ENCODE results near the gene AKR1C4. TPM values are rescaled to one million over a fixed set of nuclear protein-coding genes. Genes with fewer than 3 reads are reported as not detected.
"Not testable (repeated sequence)": the region's sequence is repeated elsewhere in the genome, so short reads cannot be mapped to it uniquely, and the experiment has no call there.

The AKR1C4 gene
- total RNA-seq, 3 donors from 2014 or later = not detected

DNA sequence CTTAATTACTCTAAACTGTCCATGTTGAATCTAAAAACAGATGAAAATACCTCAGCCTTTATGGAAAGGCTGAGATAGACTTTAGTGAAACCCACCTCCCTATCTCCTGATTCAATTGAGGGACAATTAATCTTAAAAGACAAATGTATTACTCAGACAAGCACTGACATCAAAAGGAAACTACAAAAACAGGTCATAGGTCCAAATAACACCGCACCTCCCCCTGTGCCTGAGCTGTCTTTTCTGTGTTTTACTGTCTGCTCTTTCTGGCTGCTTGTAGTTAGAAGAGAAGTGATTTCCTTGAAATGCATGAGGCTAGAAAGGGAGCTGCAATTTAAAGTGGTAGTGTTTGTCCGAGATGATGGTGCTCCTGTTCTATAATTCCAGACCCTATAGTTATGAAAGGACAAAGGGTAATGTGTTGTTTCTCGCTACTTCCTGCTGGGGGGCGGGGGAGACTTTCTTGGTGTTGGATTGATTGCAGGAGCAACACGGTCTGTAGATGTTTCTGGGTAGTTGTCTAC, 27.7 kb upstream of the AKR1C4 start:
- TF ChIP-seq, protein P1, sequence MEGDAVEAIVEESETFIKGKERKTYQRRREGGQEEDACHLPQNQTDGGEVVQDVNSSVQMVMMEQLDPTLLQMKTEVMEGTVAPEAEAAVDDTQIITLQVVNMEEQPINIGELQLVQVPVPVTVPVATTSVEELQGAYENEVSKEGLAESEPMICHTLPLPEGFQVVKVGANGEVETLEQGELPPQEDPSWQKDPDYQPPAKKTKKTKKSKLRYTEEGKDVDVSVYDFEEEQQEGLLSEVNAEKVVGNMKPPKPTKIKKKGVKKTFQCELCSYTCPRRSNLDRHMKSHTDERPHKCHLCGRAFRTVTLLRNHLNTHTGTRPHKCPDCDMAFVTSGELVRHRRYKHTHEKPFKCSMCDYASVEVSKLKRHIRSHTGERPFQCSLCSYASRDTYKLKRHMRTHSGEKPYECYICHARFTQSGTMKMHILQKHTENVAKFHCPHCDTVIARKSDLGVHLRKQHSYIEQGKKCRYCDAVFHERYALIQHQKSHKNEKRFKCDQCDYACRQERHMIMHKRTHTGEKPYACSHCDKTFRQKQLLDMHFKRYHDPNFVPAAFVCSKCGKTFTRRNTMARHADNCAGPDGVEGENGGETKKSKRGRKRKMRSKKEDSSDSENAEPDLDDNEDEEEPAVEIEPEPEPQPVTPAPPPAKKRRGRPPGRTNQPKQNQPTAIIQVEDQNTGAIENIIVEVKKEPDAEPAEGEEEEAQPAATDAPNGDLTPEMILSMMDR (IDR thresholded peaks at IDR 0.05) = no peak
- Histone ChIP-seq H3K4me3 (no peak overlapping the region), H3K36me3 (ENCODE audit: low read depth) (no peaks in the 10 kb centered on the region), H3K9me3 (peaks cover 37% of the 10 kb centered on the region), H3K4me1 (ENCODE audit: low read depth) (no peaks in the 10 kb centered on the region)
- DNase-seq (no peak), ATAC-seq (no peak)
- intact Hi-C loops (cut with DNase I, micrococcal nuclease) = no loop called here

DNA sequence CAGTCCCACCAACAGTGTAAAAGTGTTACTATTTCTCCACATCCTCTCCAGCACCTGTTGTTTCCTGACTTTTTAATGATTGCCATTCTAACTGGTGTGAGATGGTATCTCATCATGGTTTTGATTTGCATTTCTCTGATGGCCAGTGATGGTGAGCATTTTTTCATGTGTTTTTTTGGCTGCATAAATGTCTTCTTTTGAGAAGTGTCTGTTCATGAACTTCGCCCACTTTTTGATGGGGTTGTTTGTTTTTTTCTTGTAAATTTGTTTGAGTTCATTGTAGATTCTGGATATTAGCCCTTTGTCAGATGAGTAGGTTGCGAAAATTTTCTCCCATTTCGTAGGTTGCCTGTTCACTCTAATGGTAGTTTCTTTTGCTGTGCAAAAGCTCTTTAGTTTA, 21.1 kb upstream of the AKR1C4 start:
- H3K4me3 ChIP-seq; DNase-seq; H3K9me3 ChIP-seq; H3K4me1 ChIP-seq (ENCODE audit: low read depth); H3K36me3 ChIP-seq (ENCODE audit: low read depth); ATAC-seq; intact Hi-C loops (cut with DNase I, micrococcal nuclease): not testable (repeated sequence)

DNA sequence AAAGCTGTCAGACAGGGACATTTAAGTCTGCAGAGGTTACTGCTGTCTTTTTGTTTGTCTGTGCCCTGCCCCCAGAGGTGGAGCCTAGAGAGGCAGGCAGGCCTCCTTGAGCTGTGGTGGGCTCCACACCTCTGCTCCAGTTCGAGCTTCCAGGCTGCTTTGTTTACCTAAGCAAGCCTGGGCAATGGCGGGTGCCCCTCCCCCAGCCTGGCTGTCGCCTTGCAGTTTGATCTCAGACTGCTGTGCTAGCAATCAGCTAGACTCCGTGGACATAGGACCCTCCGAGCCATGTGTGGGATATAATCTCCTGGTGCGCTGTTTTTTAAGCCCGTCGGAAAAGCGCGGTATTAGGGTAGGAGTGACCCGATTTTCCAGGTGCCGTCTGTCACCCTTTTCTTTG, 16.1 kb upstream of the AKR1C4 start:
- H3K36me3 ChIP-seq (ENCODE audit: low read depth); intact Hi-C loops (cut with DNase I, micrococcal nuclease); H3K4me3 ChIP-seq; ATAC-seq; H3K9me3 ChIP-seq; DNase-seq; H3K4me1 ChIP-seq (ENCODE audit: low read depth): not testable (repeated sequence)

DNA sequence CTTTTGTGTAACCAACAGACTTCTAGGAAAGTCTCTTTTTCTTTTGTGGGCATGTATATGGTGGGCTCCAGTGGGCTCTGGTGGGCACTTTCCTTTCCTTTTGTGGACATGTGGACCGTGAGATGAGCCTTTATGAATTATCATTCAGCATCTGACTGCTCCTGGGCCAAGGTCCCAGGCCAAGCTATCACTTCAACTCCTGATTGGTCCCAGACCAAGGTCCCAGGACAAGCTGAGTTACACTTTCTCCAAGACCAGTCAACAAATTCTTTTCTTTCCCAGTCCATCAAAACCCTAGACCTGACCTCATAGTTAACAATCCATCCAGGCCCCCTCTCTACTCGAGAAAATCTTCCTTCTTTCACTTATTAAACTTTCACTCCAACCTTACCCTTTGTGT, 12.7 kb upstream of the AKR1C4 start:
- DNase-seq (no peak), ATAC-seq (no peak)
- TF ChIP-seq, protein P1 (IDR thresholded peaks at IDR 0.05) = no peak
- Histone ChIP-seq H3K9me3 (no peaks in the 10 kb centered on the region), H3K4me1 (ENCODE audit: low read depth) (no peaks in the 10 kb centered on the region), H3K36me3 (ENCODE audit: low read depth) (no peaks in the 10 kb centered on the region), H3K4me3 (no peak overlapping the region)
- intact Hi-C loops (cut with DNase I, micrococcal nuclease) = no loop called here

DNA sequence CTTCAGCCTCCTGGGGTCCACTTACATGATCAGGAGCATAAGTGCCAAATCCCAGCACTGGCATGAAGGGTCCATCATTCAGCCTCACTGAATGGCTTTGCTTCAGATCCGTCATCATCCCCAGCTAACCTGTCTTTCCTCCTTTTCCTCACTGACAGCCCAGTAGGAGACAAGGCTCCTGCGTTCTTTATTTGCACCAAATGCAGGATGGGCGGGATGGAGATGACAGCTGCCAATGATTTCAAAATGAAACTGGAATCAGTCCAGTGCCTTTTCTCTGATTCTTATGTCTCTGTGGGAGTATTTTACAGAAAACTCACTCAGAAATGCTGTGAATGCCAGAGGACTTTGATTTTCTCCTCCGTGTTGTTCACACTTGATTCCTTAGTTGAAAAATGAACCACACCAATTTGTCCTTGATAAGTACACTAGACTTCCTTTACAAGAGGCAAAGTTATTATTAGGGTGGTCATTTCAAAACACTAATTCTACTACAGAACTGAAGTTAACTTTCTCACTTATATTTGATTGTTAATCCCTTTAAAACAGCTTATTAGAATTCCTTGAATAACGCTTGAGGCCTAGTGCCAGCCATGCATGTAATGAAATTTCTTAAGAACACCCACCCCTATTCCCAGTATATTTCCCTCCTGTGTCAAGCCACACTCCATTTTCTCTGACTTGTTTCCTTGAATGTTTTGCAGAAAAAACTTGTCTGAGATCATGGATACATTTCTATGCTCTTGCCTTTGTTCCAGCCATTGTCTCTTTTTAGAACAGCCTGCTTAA, 11.5 kb upstream of the AKR1C4 start, which contains the start of gene AKR1C8:
Gene AKR1C8, minus strand, starts transcription at position 164 of the 789 bp plus-strand sequence. Its CDS starts 46 bp downstream, at position 118.
- intact Hi-C loops (cut with DNase I, micrococcal nuclease) = no loop called here

GRCh38 chr10:5187867-5188266, 8.8 kb upstream of the AKR1C4 start:
- Histone ChIP-seq H3K4me1 (ENCODE audit: low read depth) (no peaks in the 10 kb centered on the region), H3K4me3 (no peak overlapping the region), H3K9me3 (no peaks in the 10 kb centered on the region), H3K36me3 (ENCODE audit: low read depth) (no peaks in the 10 kb centered on the region)
- ATAC-seq = no peak
- TF ChIP-seq, protein P1 (IDR thresholded peaks at IDR 0.05) = no peak
- DNase-seq = no peak
- intact Hi-C loops (cut with DNase I, micrococcal nuclease) = no loop called here

More for the DNA sequence above, 11.5 kb upstream of the AKR1C4 start, which contains the start of gene AKR1C8:
- Histone ChIP-seq H3K36me3 (ENCODE audit: low read depth) (no peaks in the 10 kb centered on the region), H3K9me3 (no peaks in the 10 kb centered on the region), H3K4me1 (ENCODE audit: low read depth) (no peaks in the 10 kb centered on the region), H3K4me3 (no peak within 1 kb of the TSS)
- DNase-seq = no peak
- TF ChIP-seq, protein P1 (IDR thresholded peaks at IDR 0.05) = no peak
- no peak for ATAC-seq

Measured in mucosa of descending colon (tissue), 3 donors.